Umbilical cord (tissue), 2 donors: ENCODE data around the gene C7orf25. TPM values are rescaled to one million over a fixed set of nuclear protein-coding genes. Genes with fewer than 3 reads are reported as not detected.
"Not testable (repeated sequence)": the region's sequence is repeated elsewhere in the genome, so short reads cannot be mapped to it uniquely, and the experiment has no call there.

Experiments
- DNase-seq: peaks from one replicate; pipeline ENCODE4 v3.0.0-alpha.2; 2015; ENCODE audit warnings: low spot score
- total RNA-seq: library from RNA; depleted of rRNA; stranded (reverse); fragments of >200 nt; gene quantifications from one replicate; pipeline ENCODE4 v1.2.3, GENCODE V29; 2014; ENCODE audit warnings: low replicate concordance; ENCODE audit not compliant: insufficient read depth

Gene C7orf25
- total RNA-seq, 1 donor from 2014 or later: 5.5 TPM

- DNase-seq: no peak
Measured at GRCh38 chr7:42929449-42929848, 17.6 kb upstream of the C7orf25 start.

GRCh38 chr7:42928754-42929153 is 16.9 kb upstream of the C7orf25 start:
- DNase-seq: no peak

GRCh38 chr7:42926204-42926603 is 14.3 kb upstream of the C7orf25 start:
- DNase-seq: no peak

GRCh38 chr7:42925630-42926029 is 13.8 kb upstream of the C7orf25 start:
- no peak for DNase-seq

GRCh38 chr7:42924223-42924838 is 12.5 kb upstream of the C7orf25 start:
- DNase-seq: no peak

GRCh38 chr7:42922017-42922753 is 10.3 kb upstream of the C7orf25 start:
- DNase-seq: no peak

- peak; percentile 84 for DNase-seq
Measured at GRCh38 chr7:42915356-42915755, 3.5 kb upstream of the C7orf25 start.

GRCh38 chr7:42914421-42915045 is 2.7 kb upstream of the C7orf25 start:
- peak; percentile 73 for DNase-seq

GRCh38 chr7:42914009-42914408 is 2.1 kb upstream of the C7orf25 start:
- no peak for DNase-seq

- DNase-seq: peak; percentile 83
Measured at GRCh38 chr7:42913591-42913990, 1.7 kb upstream of the C7orf25 start.

GRCh38 chr7:42910306-42910705 is 1.6 kb downstream of the C7orf25 start:
- no peak for DNase-seq

- no peak for DNase-seq
Measured at GRCh38 chr7:42907316-42907715, 4.6 kb downstream of the C7orf25 start.

GRCh38 chr7:42906181-42906580 is 5.7 kb downstream of the C7orf25 start:
- DNase-seq: no peak

GRCh38 chr7:42902331-42902730 is 9.5 kb downstream of the C7orf25 start:
- no peak for DNase-seq

GRCh38 chr7:42900842-42901241 is 11.0 kb downstream of the C7orf25 start:
- no peak for DNase-seq

- DNase-seq: no peak
Measured at GRCh38 chr7:42893346-42894240, 18.3 kb downstream of the C7orf25 start.

GRCh38 chr7:42886893-42887505 is 24.9 kb downstream of the C7orf25 start:
- peak; percentile 62 for DNase-seq

GRCh38 chr7:42886129-42886528 is 25.7 kb downstream of the C7orf25 start:
- no peak for DNase-seq

GRCh38 chr7:42885183-42885582 is 26.7 kb downstream of the C7orf25 start:
- not testable (repeated sequence) for DNase-seq

- DNase-seq: no peak
Measured at GRCh38 chr7:42883950-42884349, 27.9 kb downstream of the C7orf25 start.

- DNase-seq: no peak
Measured at GRCh38 chr7:42880392-42880791, 31.5 kb downstream of the C7orf25 start.
